Lower lobe of right lung (tissue), 2 donors: ENCODE data around the gene KRT83. TPM values are rescaled to one million over a fixed set of nuclear protein-coding genes. Genes with fewer than 3 reads are reported as not detected.
"Not testable (repeated sequence)": the region's sequence is repeated elsewhere in the genome, so short reads cannot be mapped to it uniquely, and the experiment has no call there.

Source experiments
- ATAC-seq, 2 donors: fragments of 200-7000 bp; cut with Tn5 transposase; one replicate each; pipeline ENCODE4 v1.9.1; 2020 to 2022; ENCODE audit warnings: mild to moderate bottlenecking in 2 of 2, moderate library complexity in 2 of 2
- DNase-seq: peaks from one replicate; pipeline ENCODE4 v3.0.0-alpha.2; 2020
- H3K27ac ChIP-seq: fragments of 200-600 bp; one replicate; pipeline ENCODE4 v1.8.0; 2022
- H3K27me3 ChIP-seq: fragments of 200-600 bp; one replicate; pipeline ENCODE4 v1.8.0; 2022; ENCODE audit warnings: low read depth
- H3K36me3 ChIP-seq: fragments of 200-600 bp; one replicate; pipeline ENCODE4 v1.8.0; 2022; ENCODE audit warnings: mild to moderate bottlenecking
- H3K4me1 ChIP-seq: fragments of 200-600 bp; one replicate; pipeline ENCODE4 v1.8.0; 2022
- H3K4me3 ChIP-seq: fragments of 200-600 bp; one replicate; pipeline ENCODE4 v1.8.0; 2022; ENCODE audit warnings: mild to moderate bottlenecking
- H3K9me3 ChIP-seq: fragments of 200-600 bp; one replicate; pipeline ENCODE4 v1.8.0; 2022
- intact Hi-C: fragments of 100-400 bp; cut with DNase I; formaldehyde crosslinking; loops from one replicate; pipeline ENCODE4 v1.11.0; 2022
- total RNA-seq: library from RNA; stranded (reverse); fragmentation: NEBNext Ultra II Directional; extraction: Animal tissue kit (Norgen Biotek cat#: 25700); gene quantifications from one replicate; pipeline ENCODE4 v1.2.1, GENCODE V29; 2021
- TF ChIP-seq, protein P1 (sequence below): fragments of 200-600 bp; IDR thresholded peaks from one replicate; pipeline ENCODE4 v1.8.0; 2022; ENCODE audit warnings: antibody characterized with exemption, mild to moderate bottlenecking
- donor health status: DM: no; HTN: yes; CAD: no; lungs with severe emphysema.

Gene KRT83
- total RNA-seq, 1 donor from 2014 or later: not detected

DNA sequence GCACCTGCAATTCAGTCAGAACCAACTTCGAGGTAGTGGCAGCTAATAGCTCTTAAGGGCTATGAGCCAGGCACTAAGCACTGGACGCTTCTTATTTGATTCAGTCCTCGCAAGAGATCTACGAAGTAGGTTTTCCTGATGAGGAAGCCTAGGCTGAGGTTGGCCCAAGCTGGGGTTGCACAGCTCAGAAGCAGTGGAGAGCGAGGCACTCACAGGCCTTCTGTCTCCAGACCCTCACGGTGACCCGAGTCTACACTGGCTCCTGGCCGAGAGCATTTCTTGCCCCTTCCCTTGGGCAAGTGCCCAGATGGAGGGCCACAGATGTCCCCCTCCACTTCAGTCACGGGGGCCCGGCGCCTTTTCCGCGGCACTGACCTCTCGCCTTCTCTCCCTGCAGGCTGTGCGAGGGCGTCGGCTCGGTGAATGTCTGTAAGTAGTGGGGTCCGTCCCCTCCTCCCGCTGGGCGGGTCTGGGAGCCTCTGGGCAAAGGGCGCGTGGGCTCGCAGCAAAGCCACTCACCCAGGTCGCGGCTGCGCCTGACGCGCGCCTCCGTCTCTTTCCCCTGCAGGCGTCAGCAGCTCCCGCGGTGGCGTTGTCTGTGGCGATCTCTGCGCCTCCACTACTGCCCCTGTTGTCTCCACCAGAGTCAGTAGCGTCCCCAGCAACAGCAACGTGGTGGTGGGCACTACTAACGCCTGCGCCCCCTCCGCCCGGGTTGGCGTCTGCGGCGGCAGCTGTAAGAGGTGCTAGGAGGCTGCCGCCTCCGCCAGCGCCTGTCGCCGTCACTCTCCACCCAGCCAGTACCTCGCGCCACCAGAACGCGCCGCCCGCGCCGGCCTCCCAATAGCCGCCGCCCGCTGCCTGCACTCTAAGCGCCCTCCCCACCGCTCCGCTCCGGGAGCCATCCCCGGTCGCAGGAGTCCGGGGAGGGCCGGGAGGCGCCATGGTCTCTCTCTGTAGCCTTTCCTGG is 13.1 kb downstream of the KRT83 start:
- Histone ChIP-seq H3K27ac (peak overlapping the region; percentile 46), H3K9me3 (no peaks in the 10 kb centered on the region), H3K27me3 (peaks cover 37% of the 10 kb centered on the region), H3K4me3 (peak overlapping the region; percentile 45), H3K4me1 (peaks cover 12% of the 10 kb centered on the region), H3K36me3 (no peaks in the 10 kb centered on the region)
- TF ChIP-seq, protein P1, sequence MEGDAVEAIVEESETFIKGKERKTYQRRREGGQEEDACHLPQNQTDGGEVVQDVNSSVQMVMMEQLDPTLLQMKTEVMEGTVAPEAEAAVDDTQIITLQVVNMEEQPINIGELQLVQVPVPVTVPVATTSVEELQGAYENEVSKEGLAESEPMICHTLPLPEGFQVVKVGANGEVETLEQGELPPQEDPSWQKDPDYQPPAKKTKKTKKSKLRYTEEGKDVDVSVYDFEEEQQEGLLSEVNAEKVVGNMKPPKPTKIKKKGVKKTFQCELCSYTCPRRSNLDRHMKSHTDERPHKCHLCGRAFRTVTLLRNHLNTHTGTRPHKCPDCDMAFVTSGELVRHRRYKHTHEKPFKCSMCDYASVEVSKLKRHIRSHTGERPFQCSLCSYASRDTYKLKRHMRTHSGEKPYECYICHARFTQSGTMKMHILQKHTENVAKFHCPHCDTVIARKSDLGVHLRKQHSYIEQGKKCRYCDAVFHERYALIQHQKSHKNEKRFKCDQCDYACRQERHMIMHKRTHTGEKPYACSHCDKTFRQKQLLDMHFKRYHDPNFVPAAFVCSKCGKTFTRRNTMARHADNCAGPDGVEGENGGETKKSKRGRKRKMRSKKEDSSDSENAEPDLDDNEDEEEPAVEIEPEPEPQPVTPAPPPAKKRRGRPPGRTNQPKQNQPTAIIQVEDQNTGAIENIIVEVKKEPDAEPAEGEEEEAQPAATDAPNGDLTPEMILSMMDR: no peak
- intact Hi-C loops: no loop called here
- DNase-seq (peak; percentile 78), ATAC-seq (peak; percentile 91 to 94)

DNA sequence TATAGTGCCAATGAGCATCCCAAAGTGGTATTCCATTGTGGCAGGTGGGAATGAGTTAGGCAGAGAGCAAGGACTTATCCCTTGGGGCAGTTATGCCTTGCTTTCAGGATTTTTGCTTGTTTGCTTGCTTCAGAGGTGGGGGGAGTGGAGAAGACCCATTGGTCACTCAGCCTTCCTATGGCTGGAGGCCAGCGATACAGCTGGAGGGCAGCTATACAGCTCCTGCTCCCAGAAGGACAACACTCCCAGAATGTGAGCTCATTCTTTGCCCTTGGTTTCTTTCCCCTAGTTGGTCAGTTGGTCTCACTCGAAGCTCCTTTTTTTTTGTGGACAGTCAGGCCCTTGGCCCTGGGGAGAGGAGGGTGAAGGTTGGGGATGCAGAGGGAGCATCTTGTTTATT is 14.5 kb downstream of the KRT83 start:
- intact Hi-C loops: no loop called here
- no peak for DNase-seq
- H3K27me3 ChIP-seq: peaks cover 37% of the 10 kb centered on the region
- H3K36me3 ChIP-seq: no peaks in the 10 kb centered on the region
- ATAC-seq: no peak
- no peak overlapping the region for H3K27ac ChIP-seq
- peaks cover 12% of the 10 kb centered on the region for H3K4me1 ChIP-seq
- no peak overlapping the region for H3K4me3 ChIP-seq
- no peaks in the 10 kb centered on the region for H3K9me3 ChIP-seq
- TF ChIP-seq, protein P1: no peak

DNA sequence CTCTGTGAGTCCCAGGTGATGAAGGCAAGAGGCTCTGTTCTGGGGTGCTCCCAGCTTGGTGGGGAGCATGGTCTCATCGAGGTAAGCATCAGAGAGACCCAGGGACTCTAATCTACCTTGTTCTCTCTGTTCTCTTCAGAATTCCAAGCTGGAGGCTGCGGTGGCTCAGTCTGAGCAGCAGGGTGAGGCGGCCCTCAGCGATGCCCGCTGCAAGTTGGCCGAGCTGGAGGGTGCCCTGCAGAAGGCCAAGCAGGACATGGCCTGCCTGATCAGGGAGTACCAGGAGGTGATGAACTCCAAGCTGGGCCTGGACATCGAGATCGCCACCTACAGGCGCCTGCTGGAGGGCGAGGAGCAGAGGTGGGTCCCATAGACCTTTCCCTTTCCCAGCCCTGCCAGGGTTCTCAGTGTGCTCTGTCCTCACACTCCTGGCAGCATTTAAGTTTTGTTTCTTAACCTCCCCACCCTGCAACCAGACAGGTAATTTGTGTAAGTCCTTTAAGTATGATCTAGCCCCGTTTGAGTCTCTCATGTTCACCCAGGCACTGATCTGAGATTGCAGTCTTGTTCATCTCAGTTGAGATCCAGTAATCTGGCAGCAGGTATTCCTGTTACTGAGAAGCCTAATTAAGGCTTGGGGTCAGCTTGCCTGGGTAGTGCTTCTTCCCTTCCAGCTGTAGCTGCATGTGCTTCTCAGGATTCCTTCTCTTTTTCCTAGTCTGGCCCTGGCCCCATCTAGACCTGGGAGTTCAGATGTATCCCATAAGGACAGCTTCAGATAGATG is 15.1 kb downstream of the KRT83 start:
- intact Hi-C loops: no loop called here
- ATAC-seq: no peak
- TF ChIP-seq, protein P1: no peak
- H3K4me1 ChIP-seq: peaks cover 12% of the 10 kb centered on the region
- no peaks in the 10 kb centered on the region for H3K9me3 ChIP-seq
- DNase-seq: no peak
- no peaks in the 10 kb centered on the region for H3K36me3 ChIP-seq
- no peak overlapping the region for H3K4me3 ChIP-seq
- H3K27ac ChIP-seq: no peak overlapping the region
- H3K27me3 ChIP-seq: peaks cover 34% of the 10 kb centered on the region

DNA sequence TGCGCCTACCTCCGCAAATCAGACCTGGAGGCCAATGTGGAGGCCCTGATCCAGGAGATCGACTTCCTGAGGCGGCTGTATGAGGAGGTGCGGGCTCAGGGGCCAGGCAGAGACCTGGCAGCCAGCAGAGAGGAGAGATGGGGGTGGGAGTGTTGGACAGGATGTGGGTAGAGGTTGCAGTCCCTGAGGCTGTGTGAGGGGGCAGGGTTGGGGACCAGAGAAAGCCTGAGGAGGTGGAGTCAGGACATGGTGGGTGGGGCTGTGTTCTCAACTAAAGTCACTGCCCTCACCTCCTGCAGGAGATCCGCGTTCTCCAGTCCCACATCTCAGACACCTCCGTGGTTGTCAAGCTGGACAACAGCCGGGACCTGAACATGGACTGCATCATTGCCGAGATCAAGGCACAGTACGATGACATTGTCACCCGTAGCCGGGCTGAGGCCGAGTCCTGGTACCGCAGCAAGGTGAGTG is 16.2 kb downstream of the KRT83 start:
- H3K27me3 ChIP-seq: peaks cover 32% of the 10 kb centered on the region
- DNase-seq, intact Hi-C loops, H3K36me3 ChIP-seq, H3K4me3 ChIP-seq, H3K27ac ChIP-seq, H3K9me3 ChIP-seq: not testable (repeated sequence)
- peak in 1 of 2 donors; percentile 20 for ATAC-seq
- peaks cover 12% of the 10 kb centered on the region for H3K4me1 ChIP-seq

DNA sequence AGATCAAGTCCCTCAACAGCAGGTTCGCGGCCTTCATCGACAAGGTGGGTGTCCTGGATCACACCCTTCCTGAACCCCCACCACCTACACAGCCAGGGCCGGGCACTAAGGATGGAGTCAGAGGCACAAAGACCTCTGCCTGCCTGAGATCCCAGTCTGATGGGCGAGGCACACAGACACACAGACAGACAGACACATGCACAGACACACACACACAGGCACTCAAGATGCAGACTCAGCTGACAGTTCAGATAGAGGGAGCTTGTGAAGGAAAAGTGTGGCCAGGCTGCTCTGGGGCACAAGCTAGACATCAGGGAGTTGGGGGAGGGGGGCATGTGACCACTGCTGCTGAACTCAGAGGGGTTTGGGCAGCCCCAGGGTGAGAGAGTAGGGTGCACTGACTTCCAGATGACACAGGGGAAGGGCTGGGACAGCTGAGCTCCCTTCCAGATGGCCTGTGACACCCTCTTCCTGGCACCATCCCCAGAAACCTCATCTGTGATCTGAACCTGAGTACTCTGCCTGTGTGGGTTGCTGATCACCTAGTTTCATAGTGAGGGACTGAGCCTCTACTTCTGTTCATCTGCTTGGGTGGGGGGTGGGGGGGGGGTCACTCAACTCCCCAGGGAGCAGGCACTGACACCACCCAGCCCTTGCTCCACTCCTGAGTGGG is 18.8 kb downstream of the KRT83 start:
- intact Hi-C loops, H3K4me1 ChIP-seq, H3K27ac ChIP-seq, H3K27me3 ChIP-seq, H3K36me3 ChIP-seq, H3K9me3 ChIP-seq, ATAC-seq, H3K4me3 ChIP-seq, DNase-seq: not testable (repeated sequence)

DNA sequence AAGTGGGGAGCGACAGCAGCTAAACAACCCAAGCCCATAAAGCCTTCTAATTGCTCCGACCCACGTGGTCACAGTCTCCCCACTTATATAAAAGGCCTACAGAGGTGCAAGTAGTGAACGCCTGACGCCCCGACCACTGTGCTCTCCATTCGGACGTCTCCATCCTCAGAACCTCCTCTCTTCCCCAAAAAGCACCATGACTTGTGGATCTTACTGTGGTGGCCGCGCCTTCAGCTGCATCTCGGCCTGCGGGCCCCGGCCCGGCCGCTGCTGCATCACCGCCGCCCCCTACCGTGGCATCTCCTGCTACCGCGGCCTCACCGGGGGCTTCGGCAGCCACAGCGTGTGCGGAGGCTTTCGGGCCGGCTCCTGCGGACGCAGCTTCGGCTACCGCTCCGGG is 19.5 kb downstream of the KRT83 start:
- ATAC-seq, intact Hi-C loops, H3K4me3 ChIP-seq, DNase-seq, H3K27ac ChIP-seq, H3K27me3 ChIP-seq, H3K9me3 ChIP-seq, H3K4me1 ChIP-seq, H3K36me3 ChIP-seq: not testable (repeated sequence)
